Muscle layer of colon (tissue), 2 donors: Measurements from ENCODE around the gene COPA.
A peak's percentile ranks its signal among the peaks of the same experiment; 100 is the strongest.

ENCODE experiments used
- H3K27ac ChIP-seq: one replicate; pipeline ENCODE4 v1.7.0; 2013; ENCODE audit warnings: low read depth, mild to moderate bottlenecking, low read length, moderate library complexity
- H3K27me3 ChIP-seq, 2 donors: one replicate each; pipeline ENCODE4 v1.7.0; 2013; ENCODE audit warnings: low read length in 2 of 2, mild to moderate bottlenecking in 2 of 2; ENCODE audit not compliant: insufficient read depth in 2 of 2, control insufficient read depth in 1 of 2
- H3K36me3 ChIP-seq: one replicate; pipeline ENCODE4 v1.7.0; 2013; ENCODE audit warnings: mild to moderate bottlenecking, low read length; ENCODE audit not compliant: insufficient read depth
- H3K4me1 ChIP-seq: one replicate; pipeline ENCODE4 v1.7.0; 2013; ENCODE audit warnings: mild to moderate bottlenecking, low read length; ENCODE audit not compliant: insufficient read depth
- H3K4me3 ChIP-seq, 2 donors: one replicate each; pipeline ENCODE4 v1.7.0; 2013; ENCODE audit warnings: low read length in 2 of 2, low read depth in 1 of 2, mild to moderate bottlenecking in 1 of 2, moderate library complexity in 1 of 2
- H3K9ac ChIP-seq: one replicate; pipeline ENCODE4 v1.7.0; 2013; ENCODE audit warnings: low read length
- H3K9me3 ChIP-seq: one replicate; pipeline ENCODE4 v1.7.0; 2013; ENCODE audit warnings: mild to moderate bottlenecking, low read length
- donor health status: abdominal sarcoma.
- donor health status: Adenocarcinoma of cecum.

Gene COPA

DNA sequence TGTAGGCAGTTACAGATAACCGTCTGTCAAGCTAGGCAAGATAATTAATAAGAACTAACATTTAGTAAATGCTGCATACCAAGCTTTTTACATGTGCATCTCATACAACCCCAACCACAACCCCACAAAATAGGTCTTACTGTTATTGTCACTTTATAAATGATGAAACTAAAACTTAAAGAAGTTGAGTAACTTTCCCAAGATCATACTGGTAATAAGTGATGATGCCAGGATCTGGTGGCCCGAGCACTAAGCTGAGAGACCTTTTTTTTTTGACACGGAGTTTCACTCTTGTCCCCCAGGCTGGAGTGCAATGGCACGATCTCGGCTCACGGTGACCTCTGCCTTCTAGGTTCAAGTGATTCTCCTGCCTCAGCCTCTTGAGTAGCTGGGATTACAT lies 1.9 kb upstream of the COPA start:
- Histone ChIP-seq H3K9me3 (no peaks in the 10 kb centered on the region), H3K9ac (no peak overlapping the region), H3K4me3 (no peak overlapping the region), H3K27me3 (no peaks in the 10 kb centered on the region), H3K27ac (no peak overlapping the region), H3K4me1 (peaks cover 25% of the 10 kb centered on the region), H3K36me3 (peaks cover 29% of the 10 kb centered on the region)

DNA sequence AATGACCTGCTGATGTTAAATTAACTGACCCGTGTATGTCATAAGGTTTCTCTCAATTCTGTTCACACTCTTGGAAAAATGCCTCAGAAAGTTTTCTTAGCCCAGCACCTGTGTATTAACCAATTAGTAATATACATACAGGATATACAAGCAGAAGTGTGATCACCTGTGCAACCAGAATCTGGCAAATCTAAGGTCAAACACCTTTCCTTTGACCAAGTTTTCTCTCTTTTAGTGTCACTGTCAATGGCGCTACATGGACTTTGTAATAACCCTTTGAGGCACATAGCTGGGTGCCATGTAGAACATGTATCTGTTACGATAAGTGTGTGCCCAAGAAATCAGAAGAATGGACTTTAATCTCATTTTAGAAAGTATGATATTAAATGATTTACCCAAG lies 1.2 kb upstream of the COPA start:
- peaks cover 29% of the 10 kb centered on the region for H3K36me3 ChIP-seq
- peaks cover 25% of the 10 kb centered on the region for H3K4me1 ChIP-seq
- H3K27me3 ChIP-seq = no peaks in the 10 kb centered on the region
- H3K9me3 ChIP-seq = no peaks in the 10 kb centered on the region
- peak overlapping the region; percentile 95 for H3K9ac ChIP-seq
- peak overlapping the region; percentile 90 to 92 for H3K4me3 ChIP-seq
- H3K27ac ChIP-seq = no peak overlapping the region

DNA sequence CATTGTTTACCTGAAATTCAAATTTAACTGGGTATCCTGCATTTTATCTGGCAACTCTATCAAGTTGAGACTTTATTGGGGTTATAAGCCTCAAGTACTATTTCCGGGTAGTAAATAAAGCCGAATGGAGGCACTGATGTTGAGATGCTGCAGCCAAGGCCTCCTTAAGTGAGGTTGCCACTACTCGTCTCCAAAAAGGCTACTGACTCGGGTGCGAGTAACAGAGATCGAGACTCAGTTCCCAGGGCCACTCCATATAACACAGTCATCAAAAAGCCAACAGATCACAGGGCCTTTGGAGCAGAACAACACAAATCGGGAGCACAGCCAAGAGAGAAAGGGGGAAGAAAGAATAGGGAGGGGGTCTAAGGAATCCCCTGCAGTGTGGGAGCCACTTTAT lies 524 bp downstream of the COPA start:
- Histone ChIP-seq H3K27ac (peak overlapping the region; percentile 90), H3K9ac (peak overlapping the region; percentile 95), H3K9me3 (no peaks in the 10 kb centered on the region), H3K4me3 (peak overlapping the region; percentile 90 to 92), H3K27me3 (no peaks in the 10 kb centered on the region), H3K4me1 (peaks cover 25% of the 10 kb centered on the region), H3K36me3 (peaks cover 29% of the 10 kb centered on the region)

DNA sequence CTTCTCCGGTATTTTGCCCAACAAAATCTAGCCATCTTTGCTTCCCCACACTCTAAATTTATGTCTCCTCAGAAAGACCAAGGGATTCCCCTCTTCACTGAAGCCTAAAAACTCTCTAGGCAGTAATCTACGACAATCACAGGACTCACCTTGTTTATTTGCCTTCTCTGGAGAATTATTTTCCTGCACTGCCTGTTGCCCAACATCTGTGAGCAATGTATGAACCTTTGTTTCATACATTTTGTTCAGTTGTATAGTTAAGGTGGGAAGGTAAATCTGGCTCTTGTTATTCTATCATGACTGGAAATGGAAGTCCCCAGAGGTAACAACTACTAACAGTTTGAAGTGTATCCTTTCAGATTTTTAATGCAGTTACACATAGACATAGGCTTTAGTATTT lies 2.2 kb downstream of the COPA start:
- H3K36me3 ChIP-seq = peaks cover 25% of the 10 kb centered on the region
- no peaks in the 10 kb centered on the region for H3K27me3 ChIP-seq
- no peaks in the 10 kb centered on the region for H3K9me3 ChIP-seq
- no peak overlapping the region for H3K4me3 ChIP-seq
- H3K27ac ChIP-seq = no peak overlapping the region
- H3K4me1 ChIP-seq = peaks cover 25% of the 10 kb centered on the region
- no peak overlapping the region for H3K9ac ChIP-seq

DNA sequence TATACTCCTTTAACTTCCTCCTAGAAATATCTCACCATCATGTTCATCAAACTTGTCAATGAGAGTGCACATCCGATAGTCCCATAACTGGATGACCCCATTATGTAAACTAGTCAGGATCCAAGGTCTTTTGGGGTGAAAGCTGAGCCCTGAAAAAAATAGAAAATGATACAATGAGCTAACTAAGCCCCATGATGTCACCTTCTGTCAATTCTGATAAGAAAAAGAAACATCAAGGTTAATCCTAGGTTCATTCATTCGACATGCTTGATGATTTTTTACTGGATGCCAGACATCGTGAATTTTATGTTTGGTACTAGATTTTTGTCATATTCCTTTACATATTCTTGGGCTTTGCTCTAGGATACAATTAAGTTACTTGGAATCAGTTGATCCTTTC lies 2.9 kb downstream of the COPA start:
- no peak overlapping the region for H3K9ac ChIP-seq
- H3K36me3 ChIP-seq = peaks cover 25% of the 10 kb centered on the region
- H3K27me3 ChIP-seq = no peaks in the 10 kb centered on the region
- H3K4me1 ChIP-seq = peaks cover 25% of the 10 kb centered on the region
- no peak overlapping the region for H3K27ac ChIP-seq
- H3K4me3 ChIP-seq = no peak overlapping the region
- no peaks in the 10 kb centered on the region for H3K9me3 ChIP-seq

DNA sequence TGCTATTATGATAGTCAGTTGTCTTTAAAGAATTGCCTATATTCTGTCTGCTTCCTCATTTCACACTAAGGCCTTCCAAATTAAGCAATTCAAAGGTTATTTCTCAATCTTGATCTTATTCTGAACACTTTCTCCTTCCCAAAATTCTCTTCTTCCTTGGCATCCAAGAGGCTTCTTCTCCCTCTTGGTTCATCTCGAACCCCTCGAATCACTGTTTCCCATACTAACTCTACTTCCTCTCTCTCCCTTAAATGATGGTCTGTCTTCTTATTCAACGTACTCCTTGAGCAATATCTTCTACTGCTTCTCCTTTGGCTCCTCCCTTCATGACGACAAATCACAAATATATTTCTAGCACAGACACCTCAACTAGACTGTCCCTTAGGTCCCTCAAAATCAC lies 4.5 kb downstream of the COPA start:
- Histone ChIP-seq H3K36me3 (peaks cover 40% of the 10 kb centered on the region), H3K9me3 (no peaks in the 10 kb centered on the region), H3K4me1 (peaks cover 15% of the 10 kb centered on the region), H3K27ac (no peak overlapping the region), H3K27me3 (no peaks in the 10 kb centered on the region), H3K9ac (no peak overlapping the region), H3K4me3 (no peak overlapping the region)

DNA sequence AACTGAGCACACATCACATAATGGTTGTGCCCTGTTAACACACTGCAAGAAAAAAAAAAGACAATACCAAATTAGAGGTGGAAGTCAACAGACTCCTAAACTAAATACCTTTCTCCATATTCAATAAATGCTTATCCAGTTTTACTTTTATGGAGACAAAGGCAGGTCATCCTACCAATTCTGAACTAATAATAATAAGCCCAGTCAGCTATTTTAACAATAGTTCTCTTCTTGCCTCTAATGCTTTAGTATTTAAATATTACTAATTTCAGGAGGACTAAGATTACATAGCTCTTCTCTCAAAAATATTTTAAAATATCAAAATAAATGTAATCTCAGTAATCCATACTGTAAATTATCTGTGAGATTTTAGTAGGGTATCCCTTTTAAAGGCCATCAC lies 10.5 kb downstream of the COPA start:
- Histone ChIP-seq H3K27me3 (no peaks in the 10 kb centered on the region), H3K9ac (no peak overlapping the region), H3K36me3 (peaks cover 63% of the 10 kb centered on the region), H3K27ac (no peak overlapping the region), H3K4me1 (no peaks in the 10 kb centered on the region), H3K9me3 (no peaks in the 10 kb centered on the region), H3K4me3 (no peak overlapping the region)

DNA sequence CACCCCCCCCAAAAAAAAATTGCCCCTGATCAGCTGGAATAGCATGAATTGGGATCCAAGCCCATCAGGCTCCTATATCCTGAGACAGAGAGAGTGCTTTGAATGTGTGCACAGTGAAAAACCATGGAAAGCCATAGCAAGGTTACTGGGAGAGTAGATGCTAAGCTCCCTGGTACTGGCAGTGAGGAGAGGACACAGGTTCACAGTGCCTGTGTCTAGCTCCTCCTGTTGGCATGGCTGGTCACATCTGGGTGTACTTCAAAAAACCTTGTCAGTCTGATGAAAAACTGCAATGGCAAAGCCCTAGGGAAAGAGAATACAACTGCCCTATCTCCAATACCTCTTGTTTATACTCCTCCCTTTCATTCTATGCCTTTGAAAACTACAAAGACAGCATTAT lies 12.9 kb downstream of the COPA start:
- no peaks in the 10 kb centered on the region for H3K27me3 ChIP-seq
- H3K4me3 ChIP-seq = no peak overlapping the region
- no peaks in the 10 kb centered on the region for H3K9me3 ChIP-seq
- no peaks in the 10 kb centered on the region for H3K4me1 ChIP-seq
- no peak overlapping the region for H3K9ac ChIP-seq
- no peak overlapping the region for H3K27ac ChIP-seq
- peaks cover 83% of the 10 kb centered on the region for H3K36me3 ChIP-seq

DNA sequence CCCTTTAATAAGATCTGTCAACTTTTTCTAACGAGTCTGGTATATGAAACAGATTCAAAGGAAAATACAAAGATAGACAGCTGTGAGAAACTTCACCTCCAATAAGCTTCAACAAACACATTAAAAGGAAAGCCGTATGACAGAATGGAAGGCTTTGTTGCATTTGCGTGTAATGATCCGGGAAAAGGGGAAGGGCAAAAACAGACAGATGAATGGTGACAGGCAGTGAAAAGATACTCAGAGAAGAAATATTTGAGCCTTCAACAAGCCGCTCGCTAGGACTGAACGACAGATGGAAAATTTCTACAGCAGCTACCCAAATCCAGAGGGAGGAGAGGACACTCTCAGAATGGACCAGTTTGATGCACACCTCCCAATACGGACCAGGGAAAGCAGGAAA lies 14.9 kb downstream of the COPA start:
- H3K9ac ChIP-seq = no peak overlapping the region

DNA sequence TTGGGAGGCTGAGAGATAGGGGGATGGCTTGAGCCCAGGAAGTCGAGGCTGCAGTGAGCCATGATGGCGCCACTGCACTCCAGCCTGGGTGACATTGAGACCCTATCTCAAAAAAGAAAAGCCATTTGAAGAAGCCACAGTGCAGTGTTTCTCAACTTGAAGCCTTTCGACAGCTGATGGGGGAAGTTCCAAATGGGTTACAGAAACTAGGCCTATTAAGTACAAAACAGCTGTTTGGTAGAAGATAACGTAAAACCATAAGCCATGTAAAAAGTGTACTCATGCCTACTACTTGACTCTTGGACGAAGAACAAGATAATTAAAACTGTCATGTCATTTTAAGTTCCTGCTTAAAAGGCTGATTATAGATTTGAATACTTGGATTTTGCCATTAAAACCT lies 16.6 kb downstream of the COPA start:
- Histone ChIP-seq H3K27me3 (no peaks in the 10 kb centered on the region), H3K36me3 (peaks cover 72% of the 10 kb centered on the region), H3K4me3 (no peak overlapping the region), H3K4me1 (no peaks in the 10 kb centered on the region), H3K9ac (no peak overlapping the region), H3K27ac (no peak overlapping the region), H3K9me3 (no peaks in the 10 kb centered on the region)

More for the DNA sequence above, 14.9 kb downstream of the COPA start:
- Histone ChIP-seq H3K36me3 (peaks cover 74% of the 10 kb centered on the region), H3K27ac (no peak overlapping the region), H3K4me3 (no peak overlapping the region), H3K4me1 (no peaks in the 10 kb centered on the region), H3K27me3 (no peaks in the 10 kb centered on the region), H3K9me3 (no peaks in the 10 kb centered on the region)

DNA sequence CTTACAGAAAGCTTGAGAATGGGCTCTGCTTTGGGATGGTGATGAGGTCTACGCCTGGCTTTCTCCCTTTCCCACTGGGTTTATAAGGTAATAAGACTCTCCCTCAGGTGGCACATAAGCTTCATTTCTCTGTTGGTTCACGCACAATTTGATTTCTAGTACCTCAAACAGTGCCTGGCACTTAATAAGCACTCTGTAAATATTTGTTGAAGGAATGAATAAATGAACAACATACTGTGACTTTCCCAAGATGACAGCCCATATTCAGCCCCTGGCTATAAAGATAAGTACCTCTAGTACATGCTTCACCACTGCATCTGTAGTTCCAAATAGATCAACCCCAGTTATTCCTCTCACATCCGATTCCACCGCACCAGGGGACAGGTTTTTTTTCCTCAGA lies 17.8 kb downstream of the COPA start:
- no peaks in the 10 kb centered on the region for H3K9me3 ChIP-seq
- peaks cover 61% of the 10 kb centered on the region for H3K36me3 ChIP-seq
- H3K27me3 ChIP-seq = no peaks in the 10 kb centered on the region
- no peak overlapping the region for H3K9ac ChIP-seq
- no peak overlapping the region for H3K27ac ChIP-seq
- H3K4me1 ChIP-seq = no peaks in the 10 kb centered on the region
- no peak overlapping the region for H3K4me3 ChIP-seq

DNA sequence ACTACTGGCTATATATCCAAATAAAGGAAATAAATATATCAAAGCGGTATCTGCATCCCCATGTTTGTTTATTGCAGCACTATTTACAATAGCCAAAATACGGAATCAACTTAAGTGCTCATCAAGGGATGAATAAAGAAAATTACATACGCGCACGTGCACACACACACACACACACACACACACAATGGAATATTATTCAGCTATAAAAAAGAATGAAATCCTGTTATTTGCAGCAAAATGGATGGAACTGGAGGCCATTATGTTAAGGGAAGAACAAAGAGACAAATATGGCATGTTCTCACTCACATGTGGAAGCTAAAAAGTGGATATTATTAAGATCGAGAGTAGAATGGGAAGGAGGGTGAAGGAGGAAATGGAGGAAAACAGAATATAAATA lies 20.2 kb downstream of the COPA start:
- Histone ChIP-seq H3K36me3 (peaks cover 48% of the 10 kb centered on the region), H3K27ac (no peak overlapping the region), H3K9ac (no peak overlapping the region), H3K4me1 (no peaks in the 10 kb centered on the region), H3K4me3 (no peak overlapping the region), H3K9me3 (no peaks in the 10 kb centered on the region), H3K27me3 (no peaks in the 10 kb centered on the region)
